GM18907 (cell line): Measurements from ENCODE around the gene ZNF556.
"Not testable (repeated sequence)": the region's sequence is repeated elsewhere in the genome, so short reads cannot be mapped to it uniquely, and the experiment has no call there.

ENCODE experiments used
- ATAC-seq: cut with Tn5 transposase; IDR thresholded peaks from one replicate; pipeline ENCODE4 v1.9.1; 2021; ENCODE audit warnings: mild to moderate bottlenecking, moderate library complexity; ENCODE audit not compliant: unreplicated experiment

Gene ZNF556

DNA sequence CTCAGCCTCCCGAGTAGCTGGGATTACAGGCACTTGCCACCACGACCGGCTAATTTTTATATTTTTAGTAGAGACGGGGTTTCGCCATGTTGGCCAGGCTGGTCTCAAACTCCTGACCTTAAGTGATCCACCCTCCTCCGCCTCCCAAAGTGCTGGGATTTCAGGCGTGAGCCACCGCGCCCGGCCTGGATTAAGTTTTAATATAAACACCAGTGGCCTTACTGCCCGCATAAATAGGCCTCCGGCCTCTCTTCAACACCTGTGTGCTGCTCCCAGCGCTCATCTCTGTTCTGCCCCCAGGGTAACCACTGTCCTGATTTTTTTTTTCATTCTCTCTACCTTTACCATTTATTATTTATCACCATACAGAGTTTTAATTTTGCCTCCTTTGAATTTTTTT, 36.2 kb downstream of the ZNF556 start:
- ATAC-seq: not testable (repeated sequence)

DNA sequence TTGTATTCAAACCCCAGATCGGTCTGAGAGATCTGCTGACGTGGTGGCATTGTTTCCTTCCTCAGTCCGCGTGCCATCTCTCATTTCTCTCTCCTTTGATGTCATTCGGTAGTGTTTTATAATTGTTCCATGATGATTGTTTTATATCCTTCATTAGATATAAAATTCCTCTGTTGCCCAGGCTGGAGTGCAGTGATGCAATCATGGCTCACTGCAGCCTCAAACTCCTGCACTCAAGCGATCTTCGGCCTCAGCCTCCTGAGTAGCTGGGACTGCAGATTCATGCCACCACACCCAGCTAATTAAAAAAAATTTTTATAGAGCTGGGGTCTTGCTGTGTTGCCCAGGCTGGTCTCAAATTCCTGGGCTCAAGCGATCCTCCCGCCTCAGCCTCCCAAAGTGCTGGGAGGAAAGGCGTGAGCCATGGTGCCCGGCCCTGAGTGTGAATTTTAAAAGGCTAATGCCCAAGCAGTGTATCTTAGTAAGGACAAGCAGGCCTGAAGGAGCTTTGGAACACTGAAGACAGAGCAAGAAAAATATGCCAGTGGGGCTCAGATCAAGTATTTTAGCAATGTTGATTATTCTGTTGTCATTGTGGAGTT, 38.9 kb downstream of the ZNF556 start:
- no peak for ATAC-seq

DNA sequence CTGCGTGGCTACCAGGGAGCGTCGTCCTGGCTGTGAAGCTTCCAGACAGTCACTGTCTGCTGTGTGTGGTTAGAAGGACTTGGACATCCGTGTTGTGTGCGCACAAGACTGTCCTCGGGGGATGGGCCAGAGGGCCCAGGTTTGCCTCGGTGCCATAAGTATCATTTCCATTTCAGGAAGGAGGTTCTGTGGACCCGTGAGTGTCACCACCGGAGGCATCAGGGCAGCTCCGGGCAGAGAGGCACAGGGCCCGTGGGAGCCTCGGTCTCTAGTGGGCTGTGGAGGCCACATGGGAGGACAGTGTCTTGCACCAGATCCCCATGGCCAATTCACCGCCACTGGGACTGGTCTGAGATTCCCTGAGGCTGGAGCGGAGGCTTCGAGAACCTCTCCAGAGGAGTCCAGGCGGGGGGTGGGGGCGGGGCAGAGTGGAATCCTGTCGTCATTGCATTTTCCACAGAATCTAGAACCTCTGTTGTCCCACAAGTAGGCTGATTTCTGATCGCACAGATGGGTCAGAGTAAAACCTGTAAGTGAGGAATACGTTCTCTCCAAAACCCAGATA, 39.6 kb downstream of the ZNF556 start:
- no peak for ATAC-seq

DNA sequence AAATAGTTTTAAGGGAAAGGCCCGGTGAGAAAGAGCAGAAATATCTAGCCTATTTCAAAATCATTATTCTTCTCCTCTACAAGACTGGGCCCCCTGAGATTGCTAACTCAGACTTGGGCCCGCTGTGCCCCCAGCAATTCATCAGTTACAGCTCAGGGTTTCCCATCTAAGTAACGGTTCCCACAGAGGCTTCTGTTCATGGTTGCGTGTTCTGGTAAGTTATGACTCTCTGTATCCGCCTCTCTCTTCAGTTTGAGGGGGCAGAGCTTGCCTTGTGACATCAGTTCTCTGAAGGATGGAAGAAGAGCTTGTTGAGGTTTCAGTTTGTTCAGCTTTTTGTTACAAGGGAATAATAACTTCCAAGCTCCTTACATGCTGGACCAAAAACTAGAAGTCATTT, 45.2 kb downstream of the ZNF556 start:
- no peak for ATAC-seq

DNA sequence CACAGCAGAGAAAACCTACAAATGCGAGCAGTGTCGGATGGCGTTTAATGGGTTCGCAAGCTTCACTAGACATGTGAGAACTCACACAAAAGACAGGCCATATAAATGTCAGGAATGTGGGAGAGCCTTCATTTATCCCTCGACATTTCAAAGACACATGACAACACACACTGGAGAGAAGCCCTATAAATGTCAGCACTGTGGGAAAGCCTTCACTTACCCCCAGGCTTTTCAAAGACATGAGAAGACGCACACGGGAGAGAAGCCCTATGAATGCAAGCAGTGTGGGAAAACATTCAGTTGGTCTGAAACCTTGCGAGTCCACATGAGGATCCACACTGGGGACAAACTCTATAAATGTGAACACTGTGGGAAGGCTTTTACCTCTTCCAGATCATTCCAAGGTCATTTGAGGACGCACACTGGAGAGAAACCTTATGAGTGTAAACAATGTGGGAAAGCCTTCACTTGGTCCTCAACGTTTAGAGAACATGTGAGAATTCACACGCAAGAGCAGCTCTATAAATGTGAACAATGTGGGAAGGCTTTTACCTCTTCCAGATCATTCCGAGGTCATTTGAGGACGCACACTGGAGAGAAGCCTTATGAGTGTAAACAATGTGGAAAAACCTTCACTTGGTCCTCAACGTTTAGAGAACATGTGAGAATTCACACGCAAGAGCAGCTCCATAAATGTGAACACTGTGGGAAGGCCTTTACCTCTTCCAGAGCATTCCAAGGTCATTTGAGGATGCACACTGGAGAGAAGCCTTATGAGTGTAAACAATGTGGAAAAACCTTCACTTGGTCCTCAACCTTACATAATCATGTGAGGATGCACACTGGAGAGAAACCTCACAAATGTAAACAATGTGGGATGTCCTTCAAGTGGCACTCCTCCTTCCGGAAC, 50.4 kb downstream of the ZNF556 start:
- no peak for ATAC-seq

DNA sequence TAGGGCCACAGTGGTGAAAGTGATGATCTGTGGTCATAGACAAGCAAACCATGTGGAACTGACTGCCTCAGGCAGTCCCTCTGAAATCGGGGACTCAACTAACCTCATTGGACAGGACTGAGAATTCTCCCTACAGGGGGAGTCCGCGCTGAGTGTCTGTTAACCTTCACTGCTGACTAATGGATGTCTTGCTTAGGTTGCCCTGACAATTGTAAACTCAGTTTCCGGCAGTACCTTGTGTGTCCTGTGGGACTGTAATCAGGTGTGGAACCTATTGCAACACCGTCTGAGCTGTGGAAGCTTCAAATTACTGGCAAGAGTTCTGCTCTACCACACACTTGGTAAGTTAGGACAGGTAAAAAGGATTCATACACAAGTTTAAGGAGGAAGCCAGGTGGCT, 55.9 kb downstream of the ZNF556 start:
- no peak for ATAC-seq

DNA sequence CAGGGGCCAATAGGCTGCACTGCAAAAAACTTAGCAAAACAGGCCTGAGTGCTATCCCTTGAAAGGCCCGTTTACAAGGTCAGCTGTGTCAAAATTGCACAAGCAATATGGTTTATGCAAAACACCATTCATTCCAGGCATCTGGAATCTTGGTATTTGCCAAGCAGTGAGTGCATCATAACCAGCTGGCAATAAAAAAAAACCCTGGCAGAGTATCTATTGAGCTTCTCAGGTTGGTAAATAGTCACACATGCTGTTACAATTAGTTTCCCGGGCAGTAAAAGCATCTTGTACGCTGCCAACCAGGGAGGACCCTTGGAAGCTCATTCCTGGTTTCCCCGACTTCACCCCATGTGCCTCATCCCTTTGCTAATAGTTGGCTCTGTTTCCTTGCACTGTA, 56.4 kb downstream of the ZNF556 start:
- no peak for ATAC-seq

DNA sequence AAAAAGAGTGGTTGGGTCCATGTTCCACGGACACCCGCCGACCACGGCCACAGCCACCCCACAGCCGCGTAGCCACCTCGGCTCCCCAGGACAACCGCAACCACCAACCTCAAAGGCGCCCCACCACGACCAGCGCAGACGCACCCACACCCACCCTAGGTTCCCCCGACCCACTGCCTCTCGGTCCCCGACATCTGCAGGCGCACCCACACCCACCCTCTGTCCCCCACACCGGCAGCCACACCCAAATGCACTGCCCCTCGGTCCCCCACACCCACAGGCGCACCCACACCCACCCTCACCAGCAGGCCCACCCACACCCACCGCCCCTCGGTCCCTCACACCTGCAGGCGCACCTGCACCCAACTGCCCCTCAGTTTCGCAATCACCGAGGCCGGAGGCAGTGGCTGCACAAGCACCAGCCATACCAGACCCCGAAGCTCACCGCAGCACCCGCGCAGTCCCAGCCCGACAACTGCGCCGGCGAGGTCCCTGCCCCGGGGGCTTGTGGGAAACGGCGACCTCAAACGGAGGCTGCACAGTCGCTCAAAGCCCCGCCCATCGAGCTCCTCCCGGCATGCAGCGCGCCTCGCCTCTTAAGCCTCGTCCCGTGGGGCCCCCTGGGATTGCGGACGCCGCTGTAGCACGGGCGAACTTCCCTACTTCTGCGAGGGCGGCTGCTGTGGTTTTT, 59.4 kb downstream of the ZNF556 start:
- ATAC-seq: no peak

DNA sequence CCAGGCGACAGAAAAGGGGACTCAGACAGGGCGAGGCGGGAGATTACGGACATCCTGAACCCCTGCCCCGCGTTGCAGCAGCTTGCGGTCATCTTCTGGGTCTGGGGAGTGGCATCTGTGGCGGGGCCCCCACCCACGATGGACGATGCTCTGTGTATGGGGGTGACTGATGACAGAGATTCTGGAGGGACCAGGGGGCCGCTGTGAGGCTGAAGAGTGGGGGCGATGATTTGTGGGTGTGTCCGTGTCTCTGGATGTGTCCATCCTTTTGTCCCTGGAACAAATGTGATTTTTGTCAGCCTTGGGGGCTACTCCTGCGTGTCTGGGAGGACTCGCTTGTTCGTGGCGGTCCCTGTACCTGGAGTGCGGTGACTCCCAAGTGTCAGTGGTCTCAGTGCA, 59.9 kb downstream of the ZNF556 start:
- no peak for ATAC-seq
